ENCODE results near the gene WRNIP1. TPM values are rescaled to one million over a fixed set of nuclear protein-coding genes. Genes with fewer than 3 reads are reported as not detected.
"Not testable (repeated sequence)": the region's sequence is repeated elsewhere in the genome, so short reads cannot be mapped to it uniquely, and the experiment has no call there.

WRNIP1 gene
- total RNA-seq, 2 donors from 2014 or later = 51.9 to 53.5 TPM

GRCh38 chr6:2756687-2757224 is 8.4 kb upstream of the WRNIP1 start:
- H3K27ac ChIP-seq = no peak overlapping the region
- H3K4me1 ChIP-seq = peaks cover 0 to 4% of the 10 kb centered on the region in 2 donors
- no peak overlapping the region for H3K4me3 ChIP-seq
- no peak for DNase-seq (ENCODE audit: low spot score)
- no peak for TF ChIP-seq CTCF (IDR thresholded peaks at IDR 0.05)
- H3K27me3 ChIP-seq = no peaks in the 10 kb centered on the region
- no peaks in the 10 kb centered on the region for H3K9me3 ChIP-seq
- no peaks in the 10 kb centered on the region for H3K36me3 ChIP-seq

GRCh38 chr6:2758980-2759379 is 6.2 kb upstream of the WRNIP1 start:
- no peak overlapping the region for H3K4me3 ChIP-seq
- no peak for TF ChIP-seq CTCF (IDR thresholded peaks at IDR 0.05)
- peaks cover 0 to 4% of the 10 kb centered on the region in 2 donors for H3K4me1 ChIP-seq
- no peak overlapping the region for H3K27ac ChIP-seq
- no peak for DNase-seq (ENCODE audit: low spot score)
- no peaks in the 10 kb centered on the region for H3K27me3 ChIP-seq
- H3K9me3 ChIP-seq = no peaks in the 10 kb centered on the region
- no peaks in the 10 kb centered on the region for H3K36me3 ChIP-seq

GRCh38 chr6:2760882-2761842 is 4.0 kb upstream of the WRNIP1 start:
- TF ChIP-seq CTCF (IDR thresholded peaks at IDR 0.05) = peak; percentile 32 to 60
- Histone ChIP-seq H3K4me1 (peaks cover 0 to 8% of the 10 kb centered on the region in 2 donors), H3K36me3 (no peaks in the 10 kb centered on the region), H3K9me3 (no peaks in the 10 kb centered on the region), H3K27me3 (no peaks in the 10 kb centered on the region), H3K4me3 (no peak overlapping the region), H3K27ac (no peak overlapping the region)
- DNase-seq (ENCODE audit: low spot score) = no peak

GRCh38 chr6:2762868-2763267 is 2.3 kb upstream of the WRNIP1 start:
- DNase-seq (ENCODE audit: low spot score); H3K4me3 ChIP-seq; H3K27ac ChIP-seq; H3K36me3 ChIP-seq; H3K27me3 ChIP-seq; H3K9me3 ChIP-seq: not testable (repeated sequence)
- H3K4me1 ChIP-seq = peaks cover 0 to 19% of the 10 kb centered on the region in 2 donors

GRCh38 chr6:2763345-2763841 is 1.8 kb upstream of the WRNIP1 start:
- Histone ChIP-seq H3K4me1 (peaks cover 0 to 24% of the 10 kb centered on the region in 2 donors), H3K27ac (no peak overlapping the region)
- TF ChIP-seq CTCF (IDR thresholded peaks at IDR 0.05) = no peak

GRCh38 chr6:2763876-2764540 is 1.2 kb upstream of the WRNIP1 start:
- Histone ChIP-seq H3K36me3 (no peaks in the 10 kb centered on the region), H3K4me1 (peaks cover 0 to 30% of the 10 kb centered on the region in 2 donors), H3K27me3 (no peaks in the 10 kb centered on the region), H3K4me3 (peak overlapping the region; percentile 49 to 86), H3K9me3 (no peaks in the 10 kb centered on the region), H3K27ac (peak overlapping the region; percentile 88 to 91)
- no peak for DNase-seq (ENCODE audit: low spot score)
- no peak for TF ChIP-seq CTCF (IDR thresholded peaks at IDR 0.05)

More at GRCh38 chr6:2763345-2763841, 1.8 kb upstream of the WRNIP1 start:
- no peaks in the 10 kb centered on the region for H3K27me3 ChIP-seq
- no peak overlapping the region for H3K4me3 ChIP-seq
- no peaks in the 10 kb centered on the region for H3K9me3 ChIP-seq
- H3K36me3 ChIP-seq = no peaks in the 10 kb centered on the region
- DNase-seq (ENCODE audit: low spot score) = no peak
